Measurements from ENCODE around the gene NEB.

NEB gene

DNA sequence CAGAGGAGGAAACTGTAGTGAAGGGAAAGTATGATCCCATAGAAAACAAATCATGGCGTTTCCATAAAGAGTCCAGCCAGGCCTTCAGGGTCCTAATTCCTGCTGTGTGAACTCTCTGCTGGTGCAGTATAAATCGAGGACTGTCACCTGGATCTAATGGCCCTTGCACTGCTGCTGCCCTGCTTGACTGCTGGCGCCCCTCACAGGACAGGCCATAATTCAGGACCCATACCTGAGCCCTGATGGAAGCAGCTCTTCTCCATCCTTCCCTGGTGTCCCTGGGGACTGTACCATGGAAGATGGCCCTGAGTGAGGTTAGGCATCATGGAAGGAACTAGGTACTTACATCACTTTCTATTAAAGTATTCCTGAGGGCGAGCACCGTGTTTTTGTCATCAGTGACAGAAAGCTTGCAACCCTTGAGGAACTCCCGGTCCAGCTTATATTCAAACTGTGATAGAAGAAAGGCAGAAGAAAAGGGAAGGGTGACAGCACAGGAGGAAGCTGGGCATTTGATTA lies 207.6 kb downstream of the NEB start:
- Histone ChIP-seq H3K36me3 (ENCODE audit: control insufficient read depth, insufficient read depth, low read length) (no peaks in the 10 kb centered on the region), H3K9ac (ENCODE audit: low read depth, low read length) (no peak overlapping the region), H3K9me3 (ENCODE audit: control insufficient read depth, insufficient read depth, low read length) (no peaks in the 10 kb centered on the region), H3K4me1 (ENCODE audit: control insufficient read depth, insufficient read depth, low read length) (no peaks in the 10 kb centered on the region), H3K27me3 (ENCODE audit: control insufficient read depth, insufficient read depth, low read length) (no peaks in the 10 kb centered on the region), H3K4me3 (ENCODE audit: low read depth, low read length) (no peak overlapping the region)

- no peak overlapping the region for H3K9ac ChIP-seq (ENCODE audit: low read depth, low read length)
- H3K36me3 ChIP-seq (ENCODE audit: control insufficient read depth, insufficient read depth, low read length), result no peaks in the 10 kb centered on the region
- H3K4me3 ChIP-seq (ENCODE audit: low read depth, low read length), result no peak overlapping the region
- H3K9me3 ChIP-seq (ENCODE audit: control insufficient read depth, insufficient read depth, low read length), result no peaks in the 10 kb centered on the region
- no peaks in the 10 kb centered on the region for H3K27me3 ChIP-seq (ENCODE audit: control insufficient read depth, insufficient read depth, low read length)
- peaks cover 6% of the 10 kb centered on the region for H3K4me1 ChIP-seq (ENCODE audit: control insufficient read depth, insufficient read depth, low read length)
Observed at GRCh38 chr2:151525821-151526373, 208.4 kb downstream of the NEB start.

- H3K4me3 ChIP-seq (ENCODE audit: low read depth, low read length), result no peak overlapping the region
- no peaks in the 10 kb centered on the region for H3K36me3 ChIP-seq (ENCODE audit: control insufficient read depth, insufficient read depth, low read length)
- H3K9ac ChIP-seq (ENCODE audit: low read depth, low read length), result no peak overlapping the region
- H3K9me3 ChIP-seq (ENCODE audit: control insufficient read depth, insufficient read depth, low read length), result no peaks in the 10 kb centered on the region
- H3K4me1 ChIP-seq (ENCODE audit: control insufficient read depth, insufficient read depth, low read length), result peaks cover 8% of the 10 kb centered on the region
- no peaks in the 10 kb centered on the region for H3K27me3 ChIP-seq (ENCODE audit: control insufficient read depth, insufficient read depth, low read length)
Observed at GRCh38 chr2:151523850-151524249, 210.4 kb downstream of the NEB start.

GRCh38 chr2:151522556-151522955 lies 211.7 kb downstream of the NEB start:
- Histone ChIP-seq H3K9me3 (ENCODE audit: control insufficient read depth, insufficient read depth, low read length) (no peaks in the 10 kb centered on the region), H3K27me3 (ENCODE audit: control insufficient read depth, insufficient read depth, low read length) (no peaks in the 10 kb centered on the region), H3K4me3 (ENCODE audit: low read depth, low read length) (no peak overlapping the region), H3K9ac (ENCODE audit: low read depth, low read length) (no peak overlapping the region), H3K4me1 (ENCODE audit: control insufficient read depth, insufficient read depth, low read length) (peaks cover 8% of the 10 kb centered on the region), H3K36me3 (ENCODE audit: control insufficient read depth, insufficient read depth, low read length) (no peaks in the 10 kb centered on the region)

GRCh38 chr2:151520976-151521375 lies 213.3 kb downstream of the NEB start:
- Histone ChIP-seq H3K27me3 (ENCODE audit: control insufficient read depth, insufficient read depth, low read length) (no peaks in the 10 kb centered on the region), H3K4me3 (ENCODE audit: low read depth, low read length) (no peak overlapping the region), H3K9ac (ENCODE audit: low read depth, low read length) (no peak overlapping the region), H3K9me3 (ENCODE audit: control insufficient read depth, insufficient read depth, low read length) (no peaks in the 10 kb centered on the region), H3K36me3 (ENCODE audit: control insufficient read depth, insufficient read depth, low read length) (no peaks in the 10 kb centered on the region), H3K4me1 (ENCODE audit: control insufficient read depth, insufficient read depth, low read length) (peaks cover 8% of the 10 kb centered on the region)

DNA sequence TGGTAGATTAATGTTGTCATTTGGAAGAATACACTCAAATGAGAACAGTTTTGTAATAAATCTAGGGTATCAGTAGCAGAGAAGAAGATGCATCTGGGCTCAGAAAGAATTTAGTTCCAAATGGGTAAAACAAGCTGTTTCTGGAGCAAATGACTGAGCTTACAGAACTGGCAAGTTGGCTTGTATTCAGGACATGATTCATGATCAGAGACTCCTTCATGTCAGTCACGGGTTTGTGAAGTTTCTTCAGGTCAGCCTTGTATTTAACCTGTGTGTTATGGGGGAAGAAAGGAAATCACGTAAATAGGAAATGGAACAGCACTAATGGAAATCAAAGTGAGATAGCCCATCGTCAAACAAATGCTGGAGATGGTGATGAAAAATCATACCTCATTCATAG lies 215.5 kb downstream of the NEB start:
- H3K4me1 ChIP-seq (ENCODE audit: control insufficient read depth, insufficient read depth, low read length), result peaks cover 8% of the 10 kb centered on the region
- H3K36me3 ChIP-seq (ENCODE audit: control insufficient read depth, insufficient read depth, low read length), result no peaks in the 10 kb centered on the region
- H3K9ac ChIP-seq (ENCODE audit: low read depth, low read length), result no peak overlapping the region
- no peaks in the 10 kb centered on the region for H3K27me3 ChIP-seq (ENCODE audit: control insufficient read depth, insufficient read depth, low read length)
- H3K4me3 ChIP-seq (ENCODE audit: low read depth, low read length), result no peak overlapping the region
- no peaks in the 10 kb centered on the region for H3K9me3 ChIP-seq (ENCODE audit: control insufficient read depth, insufficient read depth, low read length)

GRCh38 chr2:151508519-151508918 lies 225.8 kb downstream of the NEB start:
- Histone ChIP-seq H3K4me3 (ENCODE audit: low read depth, low read length) (no peak overlapping the region), H3K9me3 (ENCODE audit: control insufficient read depth, insufficient read depth, low read length) (no peaks in the 10 kb centered on the region), H3K36me3 (ENCODE audit: control insufficient read depth, insufficient read depth, low read length) (no peaks in the 10 kb centered on the region), H3K4me1 (ENCODE audit: control insufficient read depth, insufficient read depth, low read length) (no peaks in the 10 kb centered on the region), H3K9ac (ENCODE audit: low read depth, low read length) (no peak overlapping the region), H3K27me3 (ENCODE audit: control insufficient read depth, insufficient read depth, low read length) (no peaks in the 10 kb centered on the region)

DNA sequence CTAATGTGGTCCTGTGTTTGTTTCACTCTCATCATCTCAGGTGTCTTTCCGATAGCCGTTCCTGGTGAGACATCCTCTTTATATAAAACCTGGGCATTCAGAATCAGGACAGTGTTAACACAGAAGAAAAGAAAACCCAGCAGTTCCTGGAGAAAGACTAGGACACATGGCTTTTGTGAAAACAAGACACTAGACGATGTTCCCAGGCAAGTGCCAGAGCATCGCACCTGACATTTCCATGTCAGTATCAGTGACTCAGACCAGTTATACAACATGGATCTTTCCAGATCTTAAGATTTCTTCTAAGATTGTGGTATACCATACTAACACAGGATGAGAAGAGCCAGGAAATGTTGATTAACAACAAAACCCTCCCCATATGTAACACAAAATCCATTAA lies 228.1 kb downstream of the NEB start:
- H3K9ac ChIP-seq (ENCODE audit: low read depth, low read length), result no peak overlapping the region
- H3K4me1 ChIP-seq (ENCODE audit: control insufficient read depth, insufficient read depth, low read length), result no peaks in the 10 kb centered on the region
- H3K4me3 ChIP-seq (ENCODE audit: low read depth, low read length), result no peak overlapping the region
- no peaks in the 10 kb centered on the region for H3K36me3 ChIP-seq (ENCODE audit: control insufficient read depth, insufficient read depth, low read length)
- H3K27me3 ChIP-seq (ENCODE audit: control insufficient read depth, insufficient read depth, low read length), result no peaks in the 10 kb centered on the region
- no peaks in the 10 kb centered on the region for H3K9me3 ChIP-seq (ENCODE audit: control insufficient read depth, insufficient read depth, low read length)

DNA sequence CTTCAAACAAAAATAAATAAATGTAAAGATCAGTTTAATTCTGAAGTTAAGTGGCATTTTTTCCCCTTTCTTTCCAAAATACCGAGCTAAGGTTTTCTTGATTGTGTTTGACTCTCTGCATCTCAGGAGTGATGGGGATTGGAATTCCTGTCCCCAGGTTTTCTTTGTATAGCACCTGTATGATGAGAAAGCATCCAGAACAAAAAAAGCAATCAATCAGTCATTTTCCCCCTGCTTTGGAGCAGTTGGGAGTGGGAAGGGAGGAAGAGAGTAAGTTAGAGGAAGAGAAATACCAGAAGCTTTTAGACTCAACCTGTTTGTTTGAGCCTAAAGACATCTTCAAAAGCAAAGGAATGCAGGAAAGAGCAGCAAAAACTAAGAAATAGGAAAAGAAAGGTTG lies 236.1 kb downstream of the NEB start:
- Histone ChIP-seq H3K36me3 (ENCODE audit: control insufficient read depth, insufficient read depth, low read length) (no peaks in the 10 kb centered on the region), H3K4me1 (ENCODE audit: control insufficient read depth, insufficient read depth, low read length) (peaks cover 4% of the 10 kb centered on the region), H3K27me3 (ENCODE audit: control insufficient read depth, insufficient read depth, low read length) (no peaks in the 10 kb centered on the region), H3K9me3 (ENCODE audit: control insufficient read depth, insufficient read depth, low read length) (no peaks in the 10 kb centered on the region), H3K4me3 (ENCODE audit: low read depth, low read length) (no peak overlapping the region), H3K9ac (ENCODE audit: low read depth, low read length) (no peak overlapping the region)

DNA sequence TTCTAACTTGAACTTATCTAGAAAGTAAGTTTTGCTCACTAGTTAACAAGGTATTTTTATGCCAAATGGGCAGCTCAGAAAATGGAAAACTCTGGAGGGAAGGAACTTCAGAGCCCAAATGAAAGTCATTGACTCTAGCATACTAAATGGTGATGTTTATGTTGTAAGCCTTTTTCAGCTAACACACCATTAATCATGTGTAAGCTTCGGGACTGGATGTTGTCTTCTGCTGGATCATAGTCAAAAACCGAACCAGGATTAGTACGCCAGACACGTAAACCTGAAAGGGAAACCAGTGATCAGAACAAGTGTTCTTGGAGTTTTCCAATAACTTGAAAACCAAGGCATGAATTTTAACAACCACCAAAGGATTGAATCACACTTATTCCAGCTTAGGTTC lies 242.8 kb downstream of the NEB start:
- H3K4me3 ChIP-seq (ENCODE audit: low read depth, low read length), result no peak overlapping the region
- peaks cover 12% of the 10 kb centered on the region for H3K4me1 ChIP-seq (ENCODE audit: control insufficient read depth, insufficient read depth, low read length)
- H3K27me3 ChIP-seq (ENCODE audit: control insufficient read depth, insufficient read depth, low read length), result no peaks in the 10 kb centered on the region
- no peak overlapping the region for H3K9ac ChIP-seq (ENCODE audit: low read depth, low read length)
- no peaks in the 10 kb centered on the region for H3K9me3 ChIP-seq (ENCODE audit: control insufficient read depth, insufficient read depth, low read length)
- H3K36me3 ChIP-seq (ENCODE audit: control insufficient read depth, insufficient read depth, low read length), result no peaks in the 10 kb centered on the region

GRCh38 chr2:151490276-151490675 lies 244.0 kb downstream of the NEB start:
- Histone ChIP-seq H3K9ac (ENCODE audit: low read depth, low read length) (no peak overlapping the region), H3K9me3 (ENCODE audit: control insufficient read depth, insufficient read depth, low read length) (no peaks in the 10 kb centered on the region), H3K4me3 (ENCODE audit: low read depth, low read length) (no peak overlapping the region), H3K27me3 (ENCODE audit: control insufficient read depth, insufficient read depth, low read length) (no peaks in the 10 kb centered on the region), H3K4me1 (ENCODE audit: control insufficient read depth, insufficient read depth, low read length) (peaks cover 12% of the 10 kb centered on the region), H3K36me3 (ENCODE audit: control insufficient read depth, insufficient read depth, low read length) (peaks cover 2% of the 10 kb centered on the region)

GRCh38 chr2:151486053-151486452 lies 248.2 kb downstream of the NEB start:
- H3K27me3 ChIP-seq (ENCODE audit: control insufficient read depth, insufficient read depth, low read length), result no peaks in the 10 kb centered on the region
- peaks cover 2% of the 10 kb centered on the region for H3K36me3 ChIP-seq (ENCODE audit: control insufficient read depth, insufficient read depth, low read length)
- no peak overlapping the region for H3K9ac ChIP-seq (ENCODE audit: low read depth, low read length)
- no peaks in the 10 kb centered on the region for H3K4me1 ChIP-seq (ENCODE audit: control insufficient read depth, insufficient read depth, low read length)
- no peaks in the 10 kb centered on the region for H3K9me3 ChIP-seq (ENCODE audit: control insufficient read depth, insufficient read depth, low read length)
- no peak overlapping the region for H3K4me3 ChIP-seq (ENCODE audit: low read depth, low read length)
